ENCODE results near the gene ING1.

DNA sequence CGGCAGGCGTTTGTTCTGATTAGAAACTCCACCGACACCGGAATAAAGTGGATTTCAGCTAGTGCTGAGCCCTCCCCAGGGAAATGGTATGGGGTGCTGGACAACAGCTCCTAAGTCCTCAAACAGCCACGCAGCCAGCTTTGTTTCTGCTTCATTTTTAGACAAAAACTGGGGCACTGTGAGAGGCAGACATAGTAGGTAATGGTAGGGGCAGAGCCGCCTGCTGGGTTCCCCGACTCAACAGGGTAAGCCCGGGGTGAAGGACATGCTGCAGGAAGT is 47.3 kb upstream of the ING1 start:
- no peak for TF ChIP-seq MAX (IDR thresholded peaks at IDR 0.05; ENCODE audit: low read depth, low read length)
- TF ChIP-seq CTCF (IDR thresholded peaks at IDR 0.05; ENCODE audit: low read depth, low read length): no peak

Data from NB4 (cell line).